PFSK-1 (cell line): ENCODE data around the gene RIPK4.

Source experiments
- FOXP2 ChIP-seq: optimal IDR thresholded peaks from 2 replicates; pipeline ENCODE3; 2011; ENCODE audit warnings: borderline replicate concordance, control low read depth, inconsistent platforms; ENCODE audit not compliant: insufficient read depth; ENCODE audit errors: extremely low read length, extremely low read depth
- POLR2AphosphoS5 ChIP-seq: IDR thresholded peaks from 2 replicates; pipeline ENCODE4 v1.6.1; 2012; ENCODE audit warnings: low read depth, mild to moderate bottlenecking, control low read depth, low read length, moderate library complexity
- REST ChIP-seq, 2 experiments: IDR thresholded peaks; 2 replicates each; pipeline versions ENCODE4 v1.6.1 to v1.8.0; 2011 to 2012; ENCODE audit warnings: low read depth in 2 of 2, low read length in 2 of 2, control low read depth in 1 of 2, inconsistent platforms in 1 of 2, mild to moderate bottlenecking in 1 of 2, moderate library complexity in 1 of 2; ENCODE audit not compliant: insufficient read depth in 1 of 2
- SIN3A ChIP-seq: IDR thresholded peaks from 2 replicates; pipeline ENCODE4 v1.6.1; 2012; ENCODE audit warnings: mild to moderate bottlenecking, low read length, moderate library complexity, borderline replicate concordance; ENCODE audit not compliant: insufficient read depth
- TAF1 ChIP-seq: IDR thresholded peaks from 2 replicates; pipeline ENCODE4 v1.6.1; 2012; ENCODE audit warnings: low read length, control low read depth, borderline replicate concordance; ENCODE audit not compliant: insufficient read depth

GRCh38 chr21:41805038-41805437, 38.2 kb upstream of the RIPK4 start:
- TF ChIP-seq TAF1 (no peak), REST (IDR thresholded peaks at IDR 0.05; ENCODE audit: insufficient read depth in 1 of 2, low read depth in 2 of 2, low read length in 2 of 2) (no peak), POLR2AphosphoS5 (no peak), FOXP2 (no peak), SIN3A (no peak)
